ENCODE data around the gene SOS2. TPM values are rescaled to one million over a fixed set of nuclear protein-coding genes. Genes with fewer than 3 reads are reported as not detected.

Gene SOS2
- total and polyA plus RNA-seq, 2 of the 4 experiments (the other 2 are of a cell fraction) = 6.3 to 10.9 TPM

- no peak overlapping the region for H2BK15ac ChIP-seq (ENCODE audit: low read depth, low read length)
- H2BK20ac ChIP-seq (ENCODE audit: low read depth, low read length) = no peak overlapping the region
- H3K4me2 ChIP-seq (ENCODE audit: low read depth, low read length) = no peak overlapping the region
- no peak overlapping the region for H3K14ac ChIP-seq (replicated peaks; ENCODE audit: low read depth, low read length)
- no peak overlapping the region for H4K8ac ChIP-seq (ENCODE audit: low read depth in 2 of 2, low read length in 2 of 2)
- intact Hi-C loops (cut with micrococcal nuclease) = no loop called here
- no CpG with 5 or more reads among the region's 2 CpGs for WGBS, 2 experiments (ENCODE audit: extremely low coverage in 2 of 2, insufficient read length in 1 of 2)
- H2AK9ac ChIP-seq (replicated peaks; ENCODE audit: low read depth, low read length, poor library complexity) = no peak overlapping the region
- H4K91ac ChIP-seq (ENCODE audit: insufficient read depth, low read depth, low read length) = no peak overlapping the region
- no peak overlapping the region for H3K56ac ChIP-seq (ENCODE audit: extremely low read depth, insufficient read depth, low read length)
- H3K79me1 ChIP-seq (ENCODE audit: low read depth in 1 of 2, low read length in 2 of 2) = peaks cover 9 to 15% of the 10 kb centered on the region in 2 experiments; a peak in 3 of 4 replicates
- H2AK5ac ChIP-seq (ENCODE audit: low read depth, low read length) = no peak overlapping the region
- H2BK120ac ChIP-seq (ENCODE audit: low read depth, low read length) = no peak overlapping the region
- H4K20me1 ChIP-seq (ENCODE audit: insufficient read depth, low read length) = peaks cover 3% of the 10 kb centered on the region; the same call in 1 of the 2 replicates
- TF ChIP-seq FOS (IDR thresholded peaks at IDR 0.05; ENCODE audit: low read depth, low read length) = no peak
- no peak for TF ChIP-seq RFX5 (IDR thresholded peaks at IDR 0.05; ENCODE audit: low read depth, low read length)
- no peak for TF ChIP-seq MAFK (IDR thresholded peaks at IDR 0.05; ENCODE audit: low read depth, low read length)
- no peak for TF ChIP-seq RAD21 (IDR thresholded peaks at IDR 0.05; ENCODE audit: low read length)
- TF ChIP-seq RCOR1 (IDR thresholded peaks at IDR 0.05; ENCODE audit: insufficient replicate concordance, low read length) = no peak
- no peak for TF ChIP-seq SMC3 (IDR thresholded peaks at IDR 0.05; ENCODE audit: low read depth, low read length)
- no peak for TF ChIP-seq BHLHE40 (IDR thresholded peaks at IDR 0.05; ENCODE audit: low read depth, low read length)
- TF ChIP-seq, protein P1, sequence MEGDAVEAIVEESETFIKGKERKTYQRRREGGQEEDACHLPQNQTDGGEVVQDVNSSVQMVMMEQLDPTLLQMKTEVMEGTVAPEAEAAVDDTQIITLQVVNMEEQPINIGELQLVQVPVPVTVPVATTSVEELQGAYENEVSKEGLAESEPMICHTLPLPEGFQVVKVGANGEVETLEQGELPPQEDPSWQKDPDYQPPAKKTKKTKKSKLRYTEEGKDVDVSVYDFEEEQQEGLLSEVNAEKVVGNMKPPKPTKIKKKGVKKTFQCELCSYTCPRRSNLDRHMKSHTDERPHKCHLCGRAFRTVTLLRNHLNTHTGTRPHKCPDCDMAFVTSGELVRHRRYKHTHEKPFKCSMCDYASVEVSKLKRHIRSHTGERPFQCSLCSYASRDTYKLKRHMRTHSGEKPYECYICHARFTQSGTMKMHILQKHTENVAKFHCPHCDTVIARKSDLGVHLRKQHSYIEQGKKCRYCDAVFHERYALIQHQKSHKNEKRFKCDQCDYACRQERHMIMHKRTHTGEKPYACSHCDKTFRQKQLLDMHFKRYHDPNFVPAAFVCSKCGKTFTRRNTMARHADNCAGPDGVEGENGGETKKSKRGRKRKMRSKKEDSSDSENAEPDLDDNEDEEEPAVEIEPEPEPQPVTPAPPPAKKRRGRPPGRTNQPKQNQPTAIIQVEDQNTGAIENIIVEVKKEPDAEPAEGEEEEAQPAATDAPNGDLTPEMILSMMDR (conservative IDR thresholded peaks at IDR 0.05; ENCODE audit: low read depth, low read length) = no peak
- no peak for TF ChIP-seq MAZ (IDR thresholded peaks at IDR 0.05; ENCODE audit: borderline replicate concordance, low read depth, low read length)
- no peak for TF ChIP-seq POLR2A (IDR thresholded peaks at IDR 0.05; ENCODE audit: low read depth, low read length)
- TF ChIP-seq, protein P2, sequence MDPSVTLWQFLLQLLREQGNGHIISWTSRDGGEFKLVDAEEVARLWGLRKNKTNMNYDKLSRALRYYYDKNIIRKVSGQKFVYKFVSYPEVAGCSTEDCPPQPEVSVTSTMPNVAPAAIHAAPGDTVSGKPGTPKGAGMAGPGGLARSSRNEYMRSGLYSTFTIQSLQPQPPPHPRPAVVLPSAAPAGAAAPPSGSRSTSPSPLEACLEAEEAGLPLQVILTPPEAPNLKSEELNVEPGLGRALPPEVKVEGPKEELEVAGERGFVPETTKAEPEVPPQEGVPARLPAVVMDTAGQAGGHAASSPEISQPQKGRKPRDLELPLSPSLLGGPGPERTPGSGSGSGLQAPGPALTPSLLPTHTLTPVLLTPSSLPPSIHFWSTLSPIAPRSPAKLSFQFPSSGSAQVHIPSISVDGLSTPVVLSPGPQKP (IDR thresholded peaks at IDR 0.05; ENCODE audit: borderline replicate concordance, low read depth, low read length) = no peak
- TF ChIP-seq, protein P3, sequence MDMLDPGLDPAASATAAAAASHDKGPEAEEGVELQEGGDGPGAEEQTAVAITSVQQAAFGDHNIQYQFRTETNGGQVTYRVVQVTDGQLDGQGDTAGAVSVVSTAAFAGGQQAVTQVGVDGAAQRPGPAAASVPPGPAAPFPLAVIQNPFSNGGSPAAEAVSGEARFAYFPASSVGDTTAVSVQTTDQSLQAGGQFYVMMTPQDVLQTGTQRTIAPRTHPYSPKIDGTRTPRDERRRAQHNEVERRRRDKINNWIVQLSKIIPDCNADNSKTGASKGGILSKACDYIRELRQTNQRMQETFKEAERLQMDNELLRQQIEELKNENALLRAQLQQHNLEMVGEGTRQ (IDR thresholded peaks at IDR 0.05; ENCODE audit: low read depth, low read length) = no peak
- TF ChIP-seq NFE2L2 (IDR thresholded peaks at IDR 0.05; ENCODE audit: low read depth, low read length) = no peak
- no peak for TF ChIP-seq CEBPB (IDR thresholded peaks at IDR 0.05; ENCODE audit: low read depth, low read length)
- dilution Hi-C loops (cut with HindIII; ENCODE audit: low sequenced_read_pairs, unreplicated experiment) = no loop called here
- H3K4me1 ChIP-seq (ENCODE audit: control insufficient read depth, insufficient read depth, low read length) = 0 out of 2 replicates have a peak, but pooled peaks cover 2% of the 10 kb centered on the region
- H3K23ac ChIP-seq (ENCODE audit: low read depth, low read length) = no peak overlapping the region
- no peak overlapping the region for H4K5ac ChIP-seq (ENCODE audit: low read depth, low read length)
- no peak overlapping the region for H3K9ac ChIP-seq (ENCODE audit: low read depth, low read length)
- no peak overlapping the region for H2AFZ ChIP-seq (replicated peaks; ENCODE audit: low read length, poor library complexity)
- ChIA-PET POLR2A (ENCODE audit: unreplicated experiment) (no interaction called here), CTCF (interaction anchor here (0.7 to 1.2 kb wide), 2 partner anchors 196 to 228 kb away, joined by 3 to 5 read pairs; no protein-coding TSS in a partner anchor)
- peaks cover 23% of the 10 kb centered on the region for H3K36me3 ChIP-seq (ENCODE audit: control insufficient read depth, insufficient read depth, low read length)
- no peaks in the 10 kb centered on the region for H3K27me3 ChIP-seq (ENCODE audit: control insufficient read depth, insufficient read depth, low read length)
- no TSS peak for BruUV-seq (replicated peaks)
- no peak for DNase-seq
- no peak for ATAC-seq (ENCODE audit: low read depth)
- H3K18ac ChIP-seq (ENCODE audit: low read depth, low read length) = no peak overlapping the region
- no peaks in the 10 kb centered on the region for H3K9me1 ChIP-seq (ENCODE audit: insufficient read depth, low read length)
- no peak overlapping the region for H3K27ac ChIP-seq (ENCODE audit: insufficient read depth, low read length)
- no peak overlapping the region for H3K4ac ChIP-seq (ENCODE audit: low read depth, low read length)
- in situ Hi-C loops (cut with MboI; ENCODE audit: low sequenced_read_pairs) = no loop called here
- no peak overlapping the region for H3K4me3 ChIP-seq (ENCODE audit: insufficient read depth, low read depth, low read length)
- H3K9me3 ChIP-seq (ENCODE audit: control insufficient read depth, insufficient read depth, low read length) = no peaks in the 10 kb centered on the region
- no peak overlapping the region for H2BK5ac ChIP-seq (ENCODE audit: low read depth, low read length, poor library complexity, severe bottlenecking)
These were observed 123.5 kb downstream of the SOS2 start for GRCh38 chr14:50107850-50108249.
